HG03060 (cell line): ENCODE measurements around the gene OSTF1.

Experiments
- ATAC-seq: cut with Tn5 transposase; IDR thresholded peaks from one replicate; pipeline ENCODE4 v1.9.1; 2021; ENCODE audit warnings: low read depth, moderate number of reproducible peaks; ENCODE audit not compliant: unreplicated experiment

The OSTF1 gene

GRCh38 chr9:75117564-75117963, 29.2 kb downstream of the OSTF1 start:
- no peak for ATAC-seq

GRCh38 chr9:75120686-75121085, 32.4 kb downstream of the OSTF1 start:
- no peak for ATAC-seq

- ATAC-seq, result no peak
Measured at GRCh38 chr9:75121914-75122558, 33.7 kb downstream of the OSTF1 start.

- no peak for ATAC-seq
Measured at GRCh38 chr9:75123696-75124095, 35.4 kb downstream of the OSTF1 start.

GRCh38 chr9:75128535-75128934, 40.2 kb downstream of the OSTF1 start:
- ATAC-seq, result no peak

GRCh38 chr9:75130172-75130571, 41.9 kb downstream of the OSTF1 start:
- no peak for ATAC-seq

GRCh38 chr9:75130621-75131230, 42.4 kb downstream of the OSTF1 start:
- ATAC-seq, result no peak

- no peak for ATAC-seq
Measured at GRCh38 chr9:75131700-75132099, 43.4 kb downstream of the OSTF1 start.

GRCh38 chr9:75132244-75132643, 43.9 kb downstream of the OSTF1 start:
- no peak for ATAC-seq

- ATAC-seq, result no peak
Measured at GRCh38 chr9:75133396-75133795, 45.1 kb downstream of the OSTF1 start.

- no peak for ATAC-seq
Measured at GRCh38 chr9:75134495-75134894, 46.2 kb downstream of the OSTF1 start.

- no peak for ATAC-seq
Measured at GRCh38 chr9:75138260-75139040, 50.1 kb downstream of the OSTF1 start.

GRCh38 chr9:75139201-75139600, 50.9 kb downstream of the OSTF1 start:
- ATAC-seq, result no peak

- no peak for ATAC-seq
Measured at GRCh38 chr9:75140261-75140660, 51.9 kb downstream of the OSTF1 start.

- ATAC-seq, result no peak
Measured at GRCh38 chr9:75142202-75142601, 53.9 kb downstream of the OSTF1 start.

GRCh38 chr9:75146229-75146628, 57.9 kb downstream of the OSTF1 start:
- no peak for ATAC-seq

- no peak for ATAC-seq
Measured at GRCh38 chr9:75147638-75148037, 59.3 kb downstream of the OSTF1 start.

- ATAC-seq, result no peak
Measured at GRCh38 chr9:75148561-75148960, 60.2 kb downstream of the OSTF1 start.

- ATAC-seq, result no peak
Measured at GRCh38 chr9:75149841-75150241, 61.5 kb downstream of the OSTF1 start.

GRCh38 chr9:75150512-75150911, 62.2 kb downstream of the OSTF1 start:
- ATAC-seq, result no peak

- ATAC-seq, result no peak
Measured at GRCh38 chr9:75152416-75152815, 64.1 kb downstream of the OSTF1 start.

GRCh38 chr9:75156858-75157257, 68.5 kb downstream of the OSTF1 start:
- no peak for ATAC-seq
